ENCODE measurements around the gene OTUD4. TPM values are rescaled to one million over a fixed set of nuclear protein-coding genes. Genes with fewer than 3 reads are reported as not detected.
A peak's percentile ranks its signal among the peaks of the same experiment; 100 is the strongest.

OTUD4 gene
- total and polyA plus RNA-seq, 9 of the 15 experiments (the other 6 are each of a cell fraction or from before 2014, with no cell fraction given), result 4.2 to 29.0 (median 24.8) TPM

DNA sequence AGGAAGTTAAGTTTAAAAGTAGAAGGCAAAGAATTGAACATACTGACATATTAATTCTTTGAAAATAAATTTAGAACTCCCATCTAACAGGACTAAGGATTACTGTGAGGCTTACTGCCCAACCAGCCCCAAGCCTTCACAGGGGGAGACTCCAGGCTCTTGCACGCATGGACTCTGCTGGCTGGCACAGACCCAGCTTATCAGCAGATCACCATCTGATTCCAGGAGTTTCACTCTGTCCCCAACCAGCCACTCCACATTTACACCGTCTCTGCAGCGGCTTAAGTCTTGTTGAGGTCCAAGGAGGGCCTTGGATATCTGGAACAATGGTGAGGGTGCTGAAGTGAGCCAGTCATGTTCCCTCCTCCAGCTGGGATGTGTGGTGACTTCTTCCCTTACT, 16.4 kb upstream of the OTUD4 start:
- FAIRE-seq, result peak; percentile 44
- TF ChIP-seq DIDO1 (tag; IDR thresholded peaks at IDR 0.05; ENCODE audit: low read depth), result no peak
- peak; percentile 82 for TF ChIP-seq NFIC (IDR thresholded peaks at IDR 0.05)
- no peaks in the 10 kb centered on the region for H3K79me2 ChIP-seq (ENCODE audit: control insufficient read depth, insufficient read depth, low read length)
- peak; percentile 26 for ATAC-seq
- 17% methylated on average over 3 of the region's 3 CpGs for WGBS (ENCODE audit: insufficient coverage, low coverage, missing lambda C conversion rate)
- H3K9me3 ChIP-seq (replicated peaks; ENCODE audit: control insufficient read depth, insufficient read depth, low read depth, low read length), result no peaks in the 10 kb centered on the region
- H3K4me2 ChIP-seq (ENCODE audit: insufficient read depth, low read length), result no peak overlapping the region
- intact Hi-C loops (cut with micrococcal nuclease) (no loop called here), in situ Hi-C loops (cut with MboI) (no loop called here)
- no peak overlapping the region for H2AFZ ChIP-seq (ENCODE audit: low read depth, low read length)
- peaks cover 13% of the 10 kb centered on the region in 2 experiments; a peak in 2 of 5 replicates for H3K4me1 ChIP-seq (replicated peaks in 1 of 2; ENCODE audit: control insufficient read depth in 2 of 2, insufficient read depth in 2 of 2, low read length in 2 of 2)
- POLR2A ChIA-PET, result interaction anchor here (0.7 to 1.3 kb wide), 2 partner anchors 12 to 19 kb away, joined by 3 to 4 read pairs; no protein-coding TSS in a partner anchor
- DNase-seq (ENCODE audit: extremely low read depth in 1 of 4, low spot score in 3 of 4), result peak in 1 of 4 experiments; percentile 17
- no peaks in the 10 kb centered on the region for H3K36me3 ChIP-seq (ENCODE audit: control insufficient read depth, insufficient read depth, low read length)
- H3K27ac ChIP-seq (ENCODE audit: extremely low read depth, low read depth, low read length), result no peak overlapping the region
- no TSS peak for BruUV-seq (replicated peaks)
- CTCF ChIA-PET (ENCODE audit: low intra/inter-chr PET ratio), result no interaction called here
- H3K4me3 ChIP-seq, result no peak overlapping the region
- H3K9ac ChIP-seq (ENCODE audit: insufficient read depth in 1 of 2, low read depth in 2 of 2, low read length in 2 of 2), result peak overlapping the region in 1 of 2 experiments; percentile 73; a peak in 1 of 4 replicates
- H3K9me1 ChIP-seq (ENCODE audit: control insufficient read depth, insufficient read depth, low read length), result no peaks in the 10 kb centered on the region
- H3K27me3 ChIP-seq (ENCODE audit: control insufficient read depth in 2 of 2, insufficient read depth in 2 of 2, low read length in 2 of 2), result no peaks in the 10 kb centered on the region
- no peaks in the 10 kb centered on the region for H4K20me1 ChIP-seq (replicated peaks; ENCODE audit: control insufficient read depth, insufficient read depth, low read length)

DNA sequence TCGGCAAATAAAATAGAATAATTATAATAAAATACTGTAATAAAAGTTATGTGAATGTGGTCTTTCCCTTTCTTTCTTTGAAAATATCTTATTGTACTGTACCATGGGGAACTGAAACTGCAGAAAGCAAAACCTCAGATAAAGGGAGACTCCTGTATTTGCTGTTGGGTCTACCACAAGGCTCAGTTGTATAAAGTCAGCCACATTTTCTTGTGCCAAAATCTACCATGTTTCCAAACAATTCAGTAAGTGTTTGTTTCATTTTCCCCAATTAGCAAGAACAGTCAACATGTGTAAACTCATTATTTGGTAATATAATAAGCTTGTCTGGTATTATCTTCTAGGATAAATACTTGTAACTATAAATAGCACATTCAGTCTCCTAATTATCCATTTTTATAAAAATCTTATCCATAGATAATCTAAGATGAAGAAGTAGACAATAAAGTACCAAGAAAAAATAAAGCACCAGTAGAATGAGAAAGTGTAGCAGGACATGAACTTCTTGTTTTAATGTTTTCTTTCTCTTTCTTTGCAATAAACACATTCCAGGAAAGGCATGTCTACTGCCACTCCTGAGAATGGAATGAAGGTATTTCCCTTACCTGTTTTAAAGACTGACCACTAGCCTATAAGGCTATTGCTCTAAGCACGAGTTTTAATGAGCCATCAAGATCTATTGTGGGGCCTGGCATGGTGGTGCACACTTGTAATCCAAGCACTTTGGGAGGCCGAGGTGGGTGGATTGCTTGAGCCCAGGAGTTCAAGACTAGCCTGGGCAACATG, 15.0 kb upstream of the OTUD4 start:
- Histone ChIP-seq H3K27ac (ENCODE audit: extremely low read depth, low read depth, low read length) (no peak overlapping the region), H3K27me3 (ENCODE audit: control insufficient read depth in 2 of 2, insufficient read depth in 2 of 2, low read length in 2 of 2) (no peaks in the 10 kb centered on the region), H3K4me1 (replicated peaks in 1 of 2; ENCODE audit: control insufficient read depth in 2 of 2, insufficient read depth in 2 of 2, low read length in 2 of 2) (peaks cover 11 to 13% of the 10 kb centered on the region in 2 experiments; a peak in 2 of 5 replicates), H4K20me1 (replicated peaks; ENCODE audit: control insufficient read depth, insufficient read depth, low read length) (no peaks in the 10 kb centered on the region), H3K79me2 (ENCODE audit: control insufficient read depth, insufficient read depth, low read length) (no peaks in the 10 kb centered on the region), H3K4me3 (no peak overlapping the region), H3K9me1 (ENCODE audit: control insufficient read depth, insufficient read depth, low read length) (no peaks in the 10 kb centered on the region), H2AFZ (ENCODE audit: low read depth, low read length) (no peak overlapping the region), H3K9ac (ENCODE audit: insufficient read depth in 1 of 2, low read depth in 2 of 2, low read length in 2 of 2) (no peak overlapping the region), H3K9me3 (replicated peaks; ENCODE audit: control insufficient read depth, insufficient read depth, low read depth, low read length) (no peaks in the 10 kb centered on the region), H3K4me2 (ENCODE audit: insufficient read depth, low read length) (no peak overlapping the region), H3K36me3 (ENCODE audit: control insufficient read depth, insufficient read depth, low read length) (no peaks in the 10 kb centered on the region)
- ATAC-seq (no peak), FAIRE-seq (no peak), DNase-seq (ENCODE audit: extremely low read depth in 1 of 4, low spot score in 3 of 4) (no peak)
- POLR2A ChIA-PET, result no interaction called here
- intact Hi-C loops (cut with micrococcal nuclease), result no loop called here
- WGBS (ENCODE audit: insufficient coverage, low coverage, missing lambda C conversion rate), result 29% methylated on average over 3 of the region's 3 CpGs
- no TSS peak for BruUV-seq (replicated peaks)
- CTCF ChIA-PET (ENCODE audit: low intra/inter-chr PET ratio), result no interaction called here
- in situ Hi-C loops (cut with MboI), result no loop called here
- TF ChIP-seq, protein P1, sequence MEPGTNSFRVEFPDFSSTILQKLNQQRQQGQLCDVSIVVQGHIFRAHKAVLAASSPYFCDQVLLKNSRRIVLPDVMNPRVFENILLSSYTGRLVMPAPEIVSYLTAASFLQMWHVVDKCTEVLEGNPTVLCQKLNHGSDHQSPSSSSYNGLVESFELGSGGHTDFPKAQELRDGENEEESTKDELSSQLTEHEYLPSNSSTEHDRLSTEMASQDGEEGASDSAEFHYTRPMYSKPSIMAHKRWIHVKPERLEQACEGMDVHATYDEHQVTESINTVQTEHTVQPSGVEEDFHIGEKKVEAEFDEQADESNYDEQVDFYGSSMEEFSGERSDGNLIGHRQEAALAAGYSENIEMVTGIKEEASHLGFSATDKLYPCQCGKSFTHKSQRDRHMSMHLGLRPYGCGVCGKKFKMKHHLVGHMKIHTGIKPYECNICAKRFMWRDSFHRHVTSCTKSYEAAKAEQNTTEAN (CRISPR knock-in tag; IDR thresholded peaks at IDR 0.05), result no peak
- no peak for TF ChIP-seq ILK (tag; IDR thresholded peaks at IDR 0.05; ENCODE audit: borderline replicate concordance, low read depth)
- no peak for TF ChIP-seq PRPF4 (IDR thresholded peaks at IDR 0.05; ENCODE audit: insufficient read depth, low read depth, low read length, poor library complexity, severe bottlenecking)
- TF ChIP-seq ZNF217 (CRISPR knock-in tag; IDR thresholded peaks at IDR 0.05), result no peak
- no peak for TF ChIP-seq COPS2 (conservative IDR thresholded peaks at IDR 0.05)
- no peak for TF ChIP-seq KDM5B (IDR thresholded peaks at IDR 0.05; ENCODE audit: insufficient replicate concordance, low read depth, low read length)
- TF ChIP-seq ZBED1 (IDR thresholded peaks at IDR 0.05), result no peak
- no peak for TF ChIP-seq SUPT5H (IDR thresholded peaks at IDR 0.05)
- TF ChIP-seq ATF1 (CRISPR knock-in tag; IDR thresholded peaks at IDR 0.05), result no peak
- no peak for TF ChIP-seq ATF1 (tag; IDR thresholded peaks at IDR 0.05)
- no peak for TF ChIP-seq MTF1 (CRISPR knock-in tag; IDR thresholded peaks at IDR 0.05; ENCODE audit: borderline replicate concordance)

Measured in K562 (cell line).